GM19043 (cell line): Measurements from ENCODE around the gene CAPN7.

Source experiments
- ATAC-seq: cut with Tn5 transposase; IDR thresholded peaks from one replicate; pipeline ENCODE4 v1.9.1; 2021; ENCODE audit warnings: low read depth; ENCODE audit not compliant: unreplicated experiment

Gene CAPN7

GRCh38 chr3:15271785-15272381 is 65.8 kb downstream of the CAPN7 start:
- peak; percentile 65 for ATAC-seq

DNA sequence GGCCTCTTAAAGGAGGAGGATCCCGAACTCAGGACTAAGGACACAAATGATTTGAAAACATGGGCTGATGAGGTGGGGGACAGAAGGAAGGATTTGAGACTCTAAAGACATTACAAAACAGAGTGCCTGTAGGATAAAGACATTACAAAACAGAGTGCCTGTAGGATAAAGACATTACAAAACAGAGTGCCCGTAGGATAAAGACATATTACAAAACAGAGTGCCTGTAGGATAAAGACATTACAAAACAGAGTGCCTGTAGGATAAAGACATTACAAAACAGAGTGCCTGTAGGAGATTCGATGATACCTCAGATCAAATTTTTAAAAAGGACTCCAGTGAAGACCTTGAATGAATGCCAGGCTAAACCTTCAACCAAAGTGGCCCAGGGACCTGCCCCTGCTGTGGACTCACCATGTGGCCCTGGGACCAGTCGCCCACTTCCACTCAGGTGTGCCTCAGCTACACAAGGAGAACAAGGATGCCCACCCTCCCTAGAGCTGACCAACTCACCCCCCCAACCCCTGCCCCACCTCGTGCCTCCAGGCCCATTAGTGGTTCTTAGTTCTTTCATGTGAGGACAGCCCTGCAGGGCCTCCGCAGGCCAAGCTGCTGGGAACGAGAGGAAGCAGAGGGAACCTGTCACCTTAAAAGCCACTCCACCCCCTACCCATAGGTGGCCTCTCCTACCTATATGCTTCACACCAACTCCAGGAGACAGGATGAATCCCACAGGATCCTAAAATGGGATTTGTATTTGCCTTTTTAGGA is 66.6 kb downstream of the CAPN7 start:
- no peak for ATAC-seq

GRCh38 chr3:15273227-15273626 is 67.2 kb downstream of the CAPN7 start:
- ATAC-seq, result no peak

GRCh38 chr3:15276028-15276724 is 70.1 kb downstream of the CAPN7 start:
- no peak for ATAC-seq

DNA sequence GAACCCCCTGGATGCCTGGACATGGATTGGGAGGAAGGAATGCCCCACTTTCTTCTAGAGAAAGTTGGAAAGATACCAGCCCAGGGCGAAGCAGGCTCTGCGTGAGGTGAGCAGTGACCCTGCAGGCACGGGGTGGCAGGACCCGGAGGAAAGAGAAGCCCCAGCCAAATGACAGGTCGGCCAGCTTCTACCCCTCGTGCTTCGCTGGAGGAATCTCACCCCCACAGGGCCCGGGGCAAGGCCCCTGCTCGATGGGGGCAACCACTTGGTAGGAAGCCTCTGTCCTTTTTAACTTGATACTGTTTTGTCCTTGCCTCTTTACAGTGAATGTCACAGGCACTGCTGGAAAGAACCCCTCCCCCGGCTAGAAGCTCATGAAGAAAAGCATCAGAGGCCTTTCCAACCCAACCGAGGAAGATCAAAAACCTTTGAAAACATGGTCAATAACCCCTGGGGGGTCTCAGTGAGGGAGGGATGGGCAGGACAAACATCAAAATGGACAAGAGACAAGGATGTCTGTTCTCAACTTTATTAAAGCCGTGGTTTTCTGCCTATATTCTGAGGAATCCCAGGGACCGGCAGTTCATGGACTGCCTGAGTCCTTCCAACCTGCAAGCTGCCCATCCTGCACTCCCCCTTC is 71.9 kb downstream of the CAPN7 start:
- ATAC-seq, result no peak

GRCh38 chr3:15279205-15279604 is 73.2 kb downstream of the CAPN7 start:
- ATAC-seq, result no peak

GRCh38 chr3:15279671-15280402 is 73.8 kb downstream of the CAPN7 start:
- ATAC-seq, result no peak

DNA sequence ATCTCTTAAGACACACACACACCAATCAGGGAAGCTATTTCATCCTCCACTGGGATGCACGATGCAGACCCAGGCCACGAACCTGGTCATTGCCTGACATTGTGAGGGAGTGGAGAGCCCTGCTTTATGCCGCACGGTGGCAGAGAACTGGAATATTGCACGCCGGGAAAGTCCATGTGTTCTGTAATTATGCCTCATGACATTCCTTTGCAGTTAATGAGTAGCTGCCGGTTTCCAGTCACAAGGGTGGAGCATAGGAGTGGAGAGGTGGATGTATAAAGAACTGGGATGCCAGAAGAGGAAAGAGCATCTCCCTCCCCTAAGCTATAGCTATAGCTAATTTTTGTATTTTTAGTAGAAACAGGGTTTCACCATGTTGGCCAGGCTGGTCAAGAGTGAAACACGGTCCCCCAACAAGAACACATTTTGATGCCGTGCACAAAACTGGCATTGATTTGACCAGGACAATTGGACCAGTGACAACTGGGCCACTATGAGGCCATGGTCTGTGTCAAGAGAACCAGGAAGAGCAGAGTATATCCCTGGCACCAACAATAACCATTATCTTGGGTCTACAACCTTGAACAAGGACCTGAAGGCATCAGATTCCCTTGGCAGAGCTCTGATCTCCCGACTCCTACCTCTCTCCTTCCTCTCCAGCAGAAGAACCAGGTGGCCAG is 74.9 kb downstream of the CAPN7 start:
- no peak for ATAC-seq

DNA sequence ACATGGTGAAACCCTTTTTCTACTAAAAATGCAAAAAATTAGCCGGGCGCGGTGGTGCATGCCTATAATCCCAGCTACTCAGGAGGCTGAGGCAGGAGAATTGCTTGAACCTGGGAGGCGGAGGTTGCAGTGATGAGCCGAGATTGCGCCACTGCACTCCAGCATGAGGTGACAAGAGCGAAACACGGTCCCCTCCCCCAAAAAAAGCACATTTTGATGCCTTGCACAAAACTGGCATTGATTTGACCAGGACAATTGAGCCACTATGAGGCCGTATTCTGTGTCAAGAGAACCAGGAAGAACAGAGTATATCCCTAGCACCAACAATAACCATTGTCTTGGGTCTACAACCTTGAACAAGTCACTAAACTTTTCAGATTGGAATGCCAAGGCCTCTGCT is 75.8 kb downstream of the CAPN7 start:
- ATAC-seq, result no peak

DNA sequence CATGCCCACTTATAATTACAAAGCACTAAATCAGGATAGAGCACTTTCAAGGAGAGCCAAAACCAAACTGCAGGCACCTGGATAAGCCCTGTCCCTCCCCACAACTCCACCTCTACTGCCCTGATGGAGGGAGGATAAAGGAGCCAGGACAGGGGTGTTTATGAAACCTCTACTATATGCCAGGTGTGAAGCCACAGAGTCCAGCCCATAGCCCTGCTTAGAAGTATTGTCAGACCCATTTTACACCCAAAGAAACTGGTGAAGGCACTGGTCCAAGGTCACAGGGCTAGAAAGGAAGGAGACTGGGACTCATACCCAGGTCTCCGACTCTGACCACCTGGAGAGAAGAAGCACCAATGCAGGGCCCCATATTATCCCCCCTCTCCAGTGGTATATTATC is 77.7 kb downstream of the CAPN7 start:
- ATAC-seq, result no peak

GRCh38 chr3:15284121-15284889 is 78.3 kb downstream of the CAPN7 start:
- ATAC-seq, result no peak

DNA sequence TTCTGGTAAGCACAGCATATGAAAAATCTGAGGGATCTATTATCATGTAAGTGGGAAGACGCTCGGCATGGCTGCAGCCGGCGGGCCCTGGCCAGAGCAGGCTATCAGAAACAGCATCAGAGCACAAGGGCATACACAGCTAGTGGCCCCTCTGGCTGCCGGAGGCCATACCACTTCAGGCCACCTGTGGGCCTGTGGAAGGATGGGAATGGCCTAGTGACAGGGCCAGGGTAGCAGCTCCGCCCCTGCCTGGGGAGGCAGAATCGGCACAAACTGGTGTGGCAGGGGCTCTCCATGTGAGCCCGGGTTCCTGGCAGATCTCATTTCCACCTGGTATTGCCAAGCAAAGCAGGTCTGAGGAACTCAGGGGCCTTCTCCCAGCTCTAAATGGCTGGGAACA is 80.0 kb downstream of the CAPN7 start:
- no peak for ATAC-seq

GRCh38 chr3:15287565-15288330 is 81.7 kb downstream of the CAPN7 start:
- ATAC-seq, result no peak

DNA sequence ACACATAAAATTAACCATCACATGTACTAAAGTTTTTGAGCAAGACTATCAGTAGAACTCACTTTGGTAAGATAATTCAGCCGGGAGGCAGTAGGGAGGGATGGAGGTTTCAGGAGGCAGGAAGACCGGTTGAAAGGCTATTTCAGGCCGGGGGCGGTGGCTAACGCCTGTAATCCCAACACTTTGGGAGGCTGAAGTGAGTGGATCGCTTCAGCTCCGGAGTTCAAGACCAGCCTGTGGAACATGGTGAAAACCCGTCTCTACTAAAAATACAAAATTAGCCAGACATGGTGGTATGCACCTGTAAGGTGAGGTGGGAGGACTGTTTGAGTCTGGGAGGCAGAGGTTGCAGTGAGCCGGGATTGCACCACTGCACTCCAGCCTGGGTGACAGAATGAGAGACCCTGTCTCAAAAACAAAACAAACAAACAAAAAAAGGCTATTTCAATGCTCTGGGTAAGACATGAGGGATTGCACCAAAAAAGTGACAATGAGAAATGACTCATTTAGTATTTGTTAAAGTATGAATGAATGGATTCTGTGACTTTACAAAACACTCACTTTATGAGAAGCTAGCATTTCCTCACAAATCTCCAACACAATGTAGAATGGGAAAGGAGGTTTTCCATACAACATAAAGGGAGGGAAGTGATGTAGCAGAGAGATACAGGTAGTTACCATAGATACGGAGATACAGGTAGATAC is 82.4 kb downstream of the CAPN7 start:
- no peak for ATAC-seq

DNA sequence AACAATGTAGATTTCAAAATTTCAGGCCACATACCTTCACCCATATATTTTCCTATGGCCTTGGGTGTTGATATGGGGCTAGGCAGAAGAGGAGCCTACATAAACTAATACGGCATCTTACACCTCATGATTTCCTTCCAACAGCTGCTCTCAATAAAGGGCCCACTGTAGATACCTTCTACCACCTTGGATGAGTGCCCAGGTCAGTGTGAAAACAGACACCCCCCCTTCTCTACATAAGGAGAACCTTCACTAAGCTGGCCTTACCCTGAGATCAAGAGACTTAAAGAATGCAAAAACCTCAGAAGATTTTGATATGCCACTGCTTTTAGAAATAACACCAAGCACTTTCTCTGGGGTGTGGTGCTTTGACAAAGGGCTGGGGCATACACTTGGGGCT is 83.6 kb downstream of the CAPN7 start:
- ATAC-seq, result no peak

DNA sequence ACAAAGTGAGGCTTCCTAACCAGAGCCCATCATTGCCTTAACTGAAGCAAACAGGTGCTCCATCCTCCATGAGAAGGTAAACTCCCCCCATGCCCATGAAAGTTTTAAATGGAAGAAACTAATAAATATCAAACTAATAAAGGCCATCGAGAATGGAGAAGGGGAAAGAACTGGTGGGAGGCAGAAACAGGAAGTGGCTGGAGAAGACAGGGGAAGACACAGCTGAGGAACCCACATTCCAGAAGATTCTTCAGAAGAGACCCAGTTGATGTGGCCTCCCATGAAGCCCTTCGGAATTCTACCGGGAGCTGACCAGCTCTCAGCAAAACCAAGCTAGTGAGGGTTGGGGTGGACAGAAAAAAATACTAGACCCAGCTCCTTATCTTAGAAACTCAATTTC is 84.7 kb downstream of the CAPN7 start:
- no peak for ATAC-seq

- ATAC-seq, result peak; percentile 83
Observed at GRCh38 chr3:15291589-15292541, 85.8 kb downstream of the CAPN7 start.
